Common myeloid progenitor, CD34-positive (primary cell): ENCODE data around the gene VEGFB.

Source experiments
- CTCF ChIA-PET: fragments of 350-600 bp; sonication (Branson Sonifier 250); formaldehyde crosslinking; loops from one replicate; lab custom pipeline; 2021; ENCODE audit warnings: antibody characterized with exemption; lab: Charles Lee
- POLR2A ChIA-PET: fragments of 350-600 bp; sonication (Branson Sonifier 250); formaldehyde crosslinking; loops from one replicate; lab custom pipeline; 2021; ENCODE audit warnings: antibody characterized with exemption; lab: Charles Lee
- DNase-seq, 3 donors: peaks; one replicate each; pipeline versions ENCODE4 v3.0.0 to v3.0.0-alpha.2; 2013
- H3K27ac ChIP-seq, 2 experiments: 1 replicate in 1 of 2; 2 replicates in 1 of 2; pipeline ENCODE4 v1.7.0; 2013; ENCODE audit warnings: inconsistent platforms in 2 of 2, low read length in 2 of 2, mild to moderate bottlenecking in 2 of 2, low read depth in 1 of 2, moderate library complexity in 1 of 2; ENCODE audit not compliant: severe bottlenecking in 2 of 2, insufficient read depth in 1 of 2, poor library complexity in 1 of 2
- H3K27me3 ChIP-seq, 5 experiments: replicated peaks in 2 of 5; 1 replicate in 3 of 5; 2 replicates in 2 of 5; pipeline versions ENCODE4 v1.6.1 to v1.7.0; 2013; ENCODE audit warnings: low read length in 4 of 5, mild to moderate bottlenecking in 2 of 5, moderate library complexity in 2 of 5, inconsistent platforms in 1 of 5; ENCODE audit not compliant: insufficient read depth in 5 of 5, control insufficient read depth in 4 of 5
- H3K36me3 ChIP-seq, 4 experiments: 1 replicate in 2 of 4; 2 replicates in 2 of 4; pipeline versions ENCODE4 v1.6.1 to v1.7.0; 2013; ENCODE audit warnings: low read length in 3 of 4, control low read depth in 1 of 4, mild to moderate bottlenecking in 1 of 4; ENCODE audit not compliant: control insufficient read depth in 4 of 4, insufficient read depth in 4 of 4
- H3K4me1 ChIP-seq, 4 experiments: 1 replicate in 3 of 4; 2 replicates in 1 of 4; pipeline versions ENCODE4 v1.6.1 to v1.7.1; 2013; ENCODE audit warnings: low read length in 3 of 4, mild to moderate bottlenecking in 3 of 4, control low read depth in 1 of 4, inconsistent platforms in 1 of 4, moderate library complexity in 1 of 4; ENCODE audit not compliant: control insufficient read depth in 4 of 4, insufficient read depth in 4 of 4; ENCODE audit errors: control extremely low read depth in 1 of 4
- H3K4me3 ChIP-seq, 7 experiments: 1 replicate in 4 of 7; 2 replicates in 3 of 7; pipeline versions ENCODE4 v1.5.1 to v1.7.0; 2013; ENCODE audit warnings: mild to moderate bottlenecking in 7 of 7, low read length in 6 of 7, moderate library complexity in 6 of 7, inconsistent platforms in 2 of 7, low read depth in 2 of 7, control low read depth in 1 of 7; ENCODE audit not compliant: insufficient read depth in 4 of 7, control insufficient read depth in 1 of 7; ENCODE audit errors: extremely low read depth in 1 of 7
- H3K9me3 ChIP-seq, 5 experiments: 1 replicate in 4 of 5; 2 replicates in 1 of 5; pipeline versions ENCODE4 v1.6.1 to v1.7.1; 2013; ENCODE audit warnings: low read length in 4 of 5, mild to moderate bottlenecking in 2 of 5, inconsistent platforms in 1 of 5, low read depth in 1 of 5, moderate library complexity in 1 of 5; ENCODE audit not compliant: control insufficient read depth in 4 of 5, insufficient read depth in 2 of 5; ENCODE audit errors: control extremely low read depth in 1 of 5
- WGBS: methylation state at CpG from one replicate; pipeline ENCODE4 v1.1.5; 2013; ENCODE audit not compliant: insufficient coverage; 5-methylcytosine and 5-hydroxymethylcytosine counted together

The VEGFB gene

DNA sequence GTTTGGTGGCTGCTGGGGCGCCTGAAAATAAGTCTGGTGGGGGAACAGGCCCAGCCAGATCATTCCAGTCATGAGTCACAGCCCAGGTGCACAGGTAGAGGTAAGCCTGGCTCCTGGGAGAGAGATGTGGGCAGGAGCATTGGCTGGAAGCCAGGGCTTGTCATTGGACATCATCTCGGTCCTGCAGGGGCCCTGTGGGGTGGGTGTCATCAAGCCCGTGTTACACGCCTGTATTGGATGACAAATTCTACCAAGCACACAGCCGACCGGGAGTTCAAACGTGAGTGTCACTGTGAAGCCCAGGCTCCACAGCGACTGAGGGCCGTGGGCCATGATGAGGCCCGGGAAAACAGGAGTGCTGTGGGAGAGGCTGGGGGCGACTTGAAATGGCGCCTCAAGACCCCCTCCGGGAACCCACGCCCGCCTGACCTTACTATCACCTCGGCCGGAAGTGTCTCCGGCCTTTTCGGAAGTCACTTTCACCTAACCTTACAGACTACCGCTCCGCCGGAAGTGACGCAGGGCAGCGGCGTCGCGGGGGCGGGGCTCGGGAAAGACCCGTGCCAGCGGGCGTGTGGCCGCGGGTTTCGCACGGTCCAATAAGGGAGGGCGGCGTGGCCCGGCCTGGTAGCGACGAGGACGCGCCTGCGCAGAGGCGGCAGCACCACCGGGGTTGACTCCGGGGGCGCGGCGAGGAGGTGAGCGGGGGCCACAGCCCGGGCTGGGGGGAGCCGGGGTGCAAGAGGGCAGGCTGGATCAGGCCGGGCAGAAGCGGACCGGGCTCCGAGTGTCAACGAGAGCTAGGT, 6.3 kb downstream of the VEGFB start, which contains the start of gene FKBP2:
Gene FKBP2, plus strand, starts transcription at position 661 of the 806 bp plus-strand sequence. CDS start 1,293 bp downstream, outside the sequence.
- Histone ChIP-seq H3K9me3 (no peaks in the 10 kb centered on the region), H3K36me3 (peaks cover 0 to 37% (median 28%) of the 10 kb centered on the region in 4 experiments), H3K27me3 (no peaks in the 10 kb centered on the region), H3K4me3 (peak within 1 kb of the TSS; percentile 69 to 91 (median 85)), H3K4me1 (peaks cover 4 to 56% (median 49%) of the 10 kb centered on the region in 4 experiments), H3K27ac (peak within 1 kb of the TSS; percentile 96 to 97)
- CTCF ChIA-PET = interaction anchor here (0.6 to 12.2 kb wide), 7 partner anchors 17 to 534 kb away, joined by 3 to 177 read pairs (median 4); partner anchors contain the start of gene FERMT3
- WGBS = 2% methylated on average over 46 of the region's 58 CpGs
- peak; percentile 96 to 98 (median 98) for DNase-seq
- POLR2A ChIA-PET = interaction anchor here (0.6 to 7.6 kb wide), 11 partner anchors 9 to 150 kb away, joined by 3 to 74 read pairs (median 3); partner anchors contain the start of genes DNAJC4, FERMT3, PRDX5 and TRMT112

DNA sequence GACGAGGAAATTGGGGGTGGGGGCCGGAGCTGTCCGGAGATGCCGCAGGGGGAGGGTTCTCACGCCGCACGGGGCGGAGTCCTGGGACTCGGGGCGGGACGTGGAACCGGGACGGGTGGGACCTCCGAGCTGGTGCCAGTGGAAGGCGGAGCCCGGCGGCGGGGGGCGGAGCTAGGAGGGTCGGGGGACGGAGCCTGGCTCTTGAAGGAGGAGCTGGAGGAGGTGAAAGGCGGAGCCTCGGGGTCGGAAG, 6.8 kb downstream of the VEGFB start:
- no peak for DNase-seq
- Histone ChIP-seq H3K27ac (peak overlapping the region; percentile 96 to 97), H3K9me3 (no peaks in the 10 kb centered on the region), H3K4me1 (peaks cover 4 to 56% (median 50%) of the 10 kb centered on the region in 4 experiments), H3K36me3 (peaks cover 0 to 37% (median 28%) of the 10 kb centered on the region in 4 experiments), H3K4me3 (peak overlapping the region; percentile 69 to 91 (median 85)), H3K27me3 (no peaks in the 10 kb centered on the region)
- CTCF ChIA-PET = interaction anchor here (0.6 to 12.2 kb wide), 6 partner anchors 18 to 533 kb away, joined by 3 to 177 read pairs (median 4); partner anchors contain the start of gene FERMT3
- 0% methylated on average over 18 of the region's 24 CpGs for WGBS
- POLR2A ChIA-PET = interaction anchor here (0.6 to 7.6 kb wide), 10 partner anchors 10 to 150 kb away, joined by 3 to 74 read pairs (median 3); partner anchors contain the start of genes DNAJC4, FERMT3, PRDX5 and TRMT112

DNA sequence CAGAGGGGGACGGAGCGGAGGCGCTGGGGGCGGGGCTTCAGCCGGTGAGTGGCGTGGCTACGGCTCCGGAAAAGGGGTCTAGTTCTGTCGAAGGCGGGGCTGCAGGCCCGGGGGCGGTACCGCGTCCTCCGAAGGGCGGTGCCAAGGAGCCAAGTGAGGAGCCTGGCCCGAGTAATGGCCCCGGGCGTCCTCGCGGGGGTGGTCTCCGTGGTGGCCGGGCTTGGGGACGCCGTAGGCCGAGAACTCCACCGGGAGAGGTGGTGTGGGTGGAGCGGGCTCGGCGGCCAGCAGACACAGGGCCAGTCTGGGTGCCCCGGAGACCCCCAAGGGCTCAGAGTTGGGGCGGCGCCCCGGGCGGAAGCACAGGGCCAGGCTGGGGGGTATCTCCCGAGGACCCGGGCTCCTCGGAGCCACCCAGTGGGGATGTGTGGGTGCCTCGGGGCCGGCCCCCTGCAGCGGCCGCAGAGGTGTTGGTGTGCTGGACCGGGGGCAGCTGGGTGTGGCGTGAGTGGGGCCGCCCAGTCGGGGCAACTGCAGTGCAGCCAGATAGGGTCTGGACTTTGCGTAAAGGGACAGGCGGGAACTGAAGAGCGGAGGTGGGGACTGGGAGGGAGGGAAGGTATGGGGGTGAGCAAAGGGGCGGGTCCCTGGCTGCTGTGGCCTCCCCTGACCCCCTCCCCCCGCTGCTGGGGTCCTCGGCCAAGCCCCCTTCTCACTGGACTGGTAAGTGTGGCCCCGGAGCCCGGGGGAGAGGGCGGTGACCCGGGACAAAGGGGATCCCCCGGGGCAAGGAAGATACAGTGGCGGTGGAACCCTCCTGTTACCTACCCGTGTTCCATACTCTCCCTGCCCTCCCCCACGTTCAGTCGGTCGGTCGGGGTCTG, 7.3 kb downstream of the VEGFB start:
- Histone ChIP-seq H3K27me3 (no peaks in the 10 kb centered on the region), H3K27ac (peak overlapping the region; percentile 96 to 97), H3K4me3 (peak overlapping the region; percentile 69 to 91 (median 85)), H3K9me3 (no peaks in the 10 kb centered on the region), H3K4me1 (peaks cover 4 to 56% (median 50%) of the 10 kb centered on the region in 4 experiments), H3K36me3 (peaks cover 0 to 37% (median 28%) of the 10 kb centered on the region in 4 experiments)
- 0% methylated on average over 49 of the region's 63 CpGs for WGBS
- ChIA-PET POLR2A (interaction anchor here (0.6 to 7.6 kb wide), 10 partner anchors 10 to 151 kb away, joined by 3 to 74 read pairs (median 3); partner anchors contain the start of genes DNAJC4, FERMT3, PRDX5 and TRMT112), CTCF (interaction anchor here (0.6 to 12.2 kb wide), 9 partner anchors 10 to 533 kb away, joined by 3 to 177 read pairs (median 4); partner anchors contain the start of genes CATSPERZ, FERMT3 and PLCB3)
- DNase-seq = peak; percentile 98 to 99 (median 99)

- Histone ChIP-seq H3K27me3 (no peaks in the 10 kb centered on the region), H3K4me3 (peak overlapping the region in 1 of 7 experiments; percentile 1), H3K9me3 (no peaks in the 10 kb centered on the region), H3K4me1 (peaks cover 4 to 70% (median 61%) of the 10 kb centered on the region in 4 experiments), H3K27ac (no peak overlapping the region), H3K36me3 (peaks cover 0 to 26% (median 17%) of the 10 kb centered on the region in 4 experiments)
- DNase-seq = no peak
- ChIA-PET POLR2A (interaction anchor here (0.7 to 7.6 kb wide), 3 partner anchors 17 to 37 kb away, joined by 3 to 74 read pairs (median 3); partner anchors contain the start of genes FERMT3 and NUDT22), CTCF (interaction anchor here (1.7 to 12.2 kb wide), 8 partner anchors 8 to 60 kb away, joined by 3 to 177 read pairs (median 10); partner anchors contain the start of genes CATSPERZ, FERMT3, NUDT22 and PLCB3)
- WGBS = 100% methylated on average over 5 of the region's 8 CpGs
These were observed 9.0 kb downstream of the VEGFB start for GRCh38 chr11:64243236-64243854.

DNA sequence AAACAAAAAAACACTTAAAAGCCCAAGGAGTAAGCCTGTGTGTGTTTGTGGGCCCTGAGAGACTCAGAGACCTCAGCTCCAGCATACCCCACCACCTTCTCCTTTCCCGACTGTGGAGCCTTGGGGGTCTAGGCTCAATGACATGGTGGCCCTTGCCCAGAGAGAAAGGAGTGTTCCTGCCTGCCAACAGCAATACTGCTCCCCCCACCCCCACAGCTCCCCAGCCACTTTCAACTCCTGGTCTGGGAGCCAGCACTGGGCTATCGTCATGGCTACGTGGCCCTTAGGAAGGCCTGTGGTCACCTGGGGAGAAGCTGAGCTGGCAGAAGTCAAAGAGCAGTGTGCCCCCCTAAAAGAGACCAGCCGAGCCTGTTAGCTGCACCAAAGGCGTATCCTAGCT, 9.7 kb downstream of the VEGFB start:
- 88% methylated on average over 2 of the region's 5 CpGs for WGBS
- POLR2A ChIA-PET = interaction anchor here (1.0 to 7.6 kb wide), 2 partner anchors 18 to 38 kb away, joined by 4 to 74 read pairs; partner anchors contain the start of genes FERMT3, NUDT22 and TRPT1
- CTCF ChIA-PET = interaction anchor here (1.1 to 12.2 kb wide), 9 partner anchors 8 to 60 kb away, joined by 3 to 177 read pairs (median 9); partner anchors contain the start of genes CATSPERZ, FERMT3, NUDT22 and PLCB3
- no peaks in the 10 kb centered on the region for H3K9me3 ChIP-seq
- peaks cover 4 to 72% (median 67%) of the 10 kb centered on the region in 4 experiments for H3K4me1 ChIP-seq
- H3K27ac ChIP-seq = no peak overlapping the region
- no peak overlapping the region for H3K4me3 ChIP-seq
- no peak for DNase-seq
- H3K36me3 ChIP-seq = peaks cover 0 to 20% (median 12%) of the 10 kb centered on the region in 4 experiments
- no peaks in the 10 kb centered on the region for H3K27me3 ChIP-seq
